Ureter (tissue), 1 donor: ENCODE data around the gene NGRN. TPM values are rescaled to one million over a fixed set of nuclear protein-coding genes. Genes with fewer than 3 reads are reported as not detected.
"Not testable (repeated sequence)": the region's sequence is repeated elsewhere in the genome, so short reads cannot be mapped to it uniquely, and the experiment has no call there.

ENCODE experiments used
- DNase-seq: peaks from one replicate; pipeline ENCODE4 v3.0.0-alpha.2; 2020; ENCODE audit warnings: low spot score
- total RNA-seq: library from RNA; stranded (reverse); gene quantifications from one replicate; pipeline ENCODE4 v1.2.4, GENCODE V29; 2023
- donor health status: DM: yes; HTN: yes; CAD: no.

The NGRN gene
- total RNA-seq, 1 donor from 2014 or later = 98.5 TPM

GRCh38 chr15:90281637-90282036, 16.2 kb downstream of the NGRN start:
- not testable (repeated sequence) for DNase-seq

GRCh38 chr15:90286678-90287077, 21.2 kb downstream of the NGRN start:
- DNase-seq = no peak

- no peak for DNase-seq
These were observed 21.6 kb downstream of the NGRN start for GRCh38 chr15:90287101-90287500.

GRCh38 chr15:90287946-90288345, 22.5 kb downstream of the NGRN start:
- DNase-seq = no peak

GRCh38 chr15:90291679-90292356, 26.3 kb downstream of the NGRN start:
- no peak for DNase-seq

- peak; percentile 85 for DNase-seq
These were observed 27.8 kb downstream of the NGRN start for GRCh38 chr15:90293040-90293810.

GRCh38 chr15:90294159-90294558, 28.7 kb downstream of the NGRN start:
- DNase-seq = no peak

- DNase-seq = no peak
These were observed 29.3 kb downstream of the NGRN start for GRCh38 chr15:90294601-90295269.

GRCh38 chr15:90295270-90295648, 29.8 kb downstream of the NGRN start:
- no peak for DNase-seq

- not testable (repeated sequence) for DNase-seq
These were observed 30.9 kb downstream of the NGRN start for GRCh38 chr15:90296316-90296884.

GRCh38 chr15:90297021-90297420, 31.5 kb downstream of the NGRN start:
- DNase-seq = no peak

GRCh38 chr15:90300541-90300940, 35.1 kb downstream of the NGRN start:
- no peak for DNase-seq

- no peak for DNase-seq
These were observed 35.7 kb downstream of the NGRN start for GRCh38 chr15:90300988-90301706.

GRCh38 chr15:90301707-90302300, 36.3 kb downstream of the NGRN start:
- no peak for DNase-seq

- DNase-seq = not testable (repeated sequence)
These were observed 39.9 kb downstream of the NGRN start for GRCh38 chr15:90305355-90305754.

- DNase-seq = no peak
These were observed 40.5 kb downstream of the NGRN start for GRCh38 chr15:90305932-90306331.

- DNase-seq = no peak
These were observed 41.1 kb downstream of the NGRN start for GRCh38 chr15:90306560-90306959.

- no peak for DNase-seq
These were observed 42.2 kb downstream of the NGRN start for GRCh38 chr15:90307661-90308060.

GRCh38 chr15:90309020-90309419, 43.5 kb downstream of the NGRN start:
- DNase-seq = no peak

GRCh38 chr15:90315278-90315982, 50.0 kb downstream of the NGRN start:
- DNase-seq = peak; percentile 85

GRCh38 chr15:90316139-90316538, 50.7 kb downstream of the NGRN start:
- DNase-seq = no peak
